ENCODE measurements around the gene IL18BP.

Gene IL18BP

DNA sequence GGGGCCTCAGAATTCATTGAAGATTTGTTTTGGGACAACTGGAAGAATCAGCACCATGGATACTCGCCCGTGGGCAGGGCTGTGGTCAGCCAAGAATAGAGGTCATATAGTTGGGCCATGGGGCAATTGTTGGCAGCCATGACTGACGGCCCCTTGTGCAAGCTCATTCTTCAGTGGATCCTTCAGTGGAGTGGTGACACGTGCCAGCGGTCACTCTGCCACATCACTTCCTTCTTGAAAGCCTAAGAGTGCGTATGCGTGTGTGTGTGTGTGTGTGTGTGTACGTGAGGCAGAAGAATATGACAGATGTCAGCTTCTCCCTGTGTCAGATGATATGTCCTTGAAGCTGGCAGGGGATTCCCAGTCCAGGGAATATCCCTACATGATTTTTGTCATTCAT, 1.8 kb upstream of the IL18BP start:
- no peak for DNase-seq (ENCODE audit: low spot score)

GRCh38 chr11:71997594-71997993, 1.1 kb upstream of the IL18BP start:
- no peak for DNase-seq (ENCODE audit: low spot score)

DNA sequence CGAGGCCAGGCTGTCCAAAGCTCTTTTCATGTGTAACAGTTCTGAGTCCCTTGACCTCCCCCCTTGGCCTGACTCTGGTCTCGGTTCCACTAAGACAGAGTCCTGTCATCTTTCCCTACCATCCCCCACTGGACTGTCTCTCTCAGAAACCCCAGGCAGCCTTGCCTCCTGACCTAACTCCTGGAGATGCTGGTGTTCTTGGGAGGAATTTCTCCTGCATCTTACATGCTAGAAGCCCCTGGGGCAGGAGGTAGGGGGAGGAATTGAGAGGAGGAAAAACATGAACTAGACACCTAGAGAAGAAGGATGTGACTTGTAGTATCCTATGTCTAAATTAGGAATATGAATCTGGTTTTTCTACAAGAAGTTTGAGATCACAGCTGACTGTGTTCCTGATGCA, 648 bp upstream of the IL18BP start:
- no peak for DNase-seq (ENCODE audit: low spot score)

DNA sequence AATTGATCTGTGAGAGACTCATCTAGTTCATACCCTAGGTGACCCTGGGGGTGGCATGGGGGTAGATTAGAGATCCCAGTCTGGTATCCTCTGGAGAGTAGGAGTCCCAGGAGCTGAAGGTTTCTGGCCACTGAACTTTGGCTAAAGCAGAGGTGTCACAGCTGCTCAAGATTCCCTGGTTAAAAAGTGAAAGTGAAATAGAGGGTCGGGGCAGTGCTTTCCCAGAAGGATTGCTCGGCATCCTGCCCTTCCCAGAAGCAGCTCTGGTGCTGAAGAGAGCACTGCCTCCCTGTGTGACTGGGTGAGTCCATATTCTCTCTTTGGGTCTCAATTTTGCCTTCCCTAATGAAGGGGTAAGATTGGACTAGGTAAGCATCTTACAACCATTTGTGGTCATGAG, 653 bp downstream of the IL18BP start:
- no peak for DNase-seq (ENCODE audit: low spot score)

DNA sequence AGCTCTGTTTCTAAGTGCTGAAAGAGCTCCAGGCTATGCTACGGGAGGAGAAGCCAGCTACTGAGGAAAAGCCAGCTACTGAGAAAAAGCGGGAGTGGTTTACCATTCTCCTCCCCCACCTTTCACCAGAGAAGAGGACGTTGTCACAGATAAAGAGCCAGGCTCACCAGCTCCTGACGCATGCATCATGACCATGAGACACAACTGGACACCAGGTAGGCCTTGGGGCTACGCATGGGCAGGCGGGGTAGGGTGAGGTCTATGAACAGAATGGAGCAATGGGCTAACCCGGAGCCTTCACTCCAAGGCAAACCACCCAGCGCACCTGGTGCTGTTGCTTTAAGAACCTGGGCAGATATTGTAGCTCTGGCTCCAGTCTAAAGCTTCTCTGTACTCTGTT, 1.1 kb downstream of the IL18BP start:
- DNase-seq (ENCODE audit: low spot score) = no peak

GRCh38 chr11:72000202-72000867, 1.6 kb downstream of the IL18BP start:
- DNase-seq (ENCODE audit: low spot score) = no peak

GRCh38 chr11:72001285-72001684, 2.6 kb downstream of the IL18BP start:
- DNase-seq (ENCODE audit: low spot score) = no peak

GRCh38 chr11:72001834-72002591, 3.3 kb downstream of the IL18BP start:
- no peak for DNase-seq (ENCODE audit: low spot score)

- no peak for DNase-seq (ENCODE audit: low spot score)
Observed at GRCh38 chr11:72002841-72003775, 4.4 kb downstream of the IL18BP start.

- no peak for DNase-seq (ENCODE audit: low spot score)
Observed at GRCh38 chr11:72003776-72004171, 5.1 kb downstream of the IL18BP start.

GRCh38 chr11:72004515-72005346, 6.0 kb downstream of the IL18BP start:
- DNase-seq (ENCODE audit: low spot score) = no peak

- DNase-seq (ENCODE audit: low spot score) = no peak
Observed at GRCh38 chr11:72005347-72006260, 6.9 kb downstream of the IL18BP start.

DNA sequence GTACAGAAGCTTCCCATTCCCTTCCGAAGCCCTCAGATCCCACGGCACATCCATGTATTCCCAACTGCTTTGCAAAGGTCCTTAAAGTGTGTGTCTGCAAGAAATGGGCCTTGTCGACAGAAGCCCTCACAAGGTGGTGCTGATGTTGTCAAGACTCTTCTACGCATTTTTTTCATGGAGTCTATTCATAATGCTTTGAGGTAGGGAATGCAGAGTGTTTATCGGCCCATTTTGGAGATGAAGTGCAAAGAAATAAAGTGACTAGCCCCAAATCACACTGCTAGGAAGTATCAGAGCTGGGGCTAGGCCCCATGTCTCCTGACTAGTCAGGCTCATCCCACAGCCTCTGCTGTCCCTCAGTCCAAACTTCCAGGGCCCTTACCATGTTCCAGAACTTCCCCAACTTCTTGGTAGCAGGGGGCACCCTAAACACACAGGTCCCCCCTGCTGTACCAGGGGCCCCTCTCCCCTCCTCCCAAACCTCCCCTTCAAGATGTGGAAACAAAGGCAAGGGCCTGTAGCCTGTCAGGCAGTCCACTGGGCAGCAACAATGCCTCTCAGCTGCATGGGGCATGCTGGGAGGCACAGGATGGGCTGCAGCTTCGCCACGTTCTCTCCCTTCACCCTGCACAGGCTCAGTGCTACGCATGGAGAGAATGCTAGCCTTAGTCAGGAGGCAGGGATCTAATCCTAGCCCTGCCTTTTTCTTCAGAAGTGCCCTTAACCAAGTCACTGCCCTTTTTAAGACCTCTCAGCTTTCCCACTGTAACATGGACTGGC, 7.8 kb downstream of the IL18BP start:
- DNase-seq (ENCODE audit: low spot score) = no peak

GRCh38 chr11:72007089-72007476, 8.4 kb downstream of the IL18BP start:
- no peak for DNase-seq (ENCODE audit: low spot score)

DNA sequence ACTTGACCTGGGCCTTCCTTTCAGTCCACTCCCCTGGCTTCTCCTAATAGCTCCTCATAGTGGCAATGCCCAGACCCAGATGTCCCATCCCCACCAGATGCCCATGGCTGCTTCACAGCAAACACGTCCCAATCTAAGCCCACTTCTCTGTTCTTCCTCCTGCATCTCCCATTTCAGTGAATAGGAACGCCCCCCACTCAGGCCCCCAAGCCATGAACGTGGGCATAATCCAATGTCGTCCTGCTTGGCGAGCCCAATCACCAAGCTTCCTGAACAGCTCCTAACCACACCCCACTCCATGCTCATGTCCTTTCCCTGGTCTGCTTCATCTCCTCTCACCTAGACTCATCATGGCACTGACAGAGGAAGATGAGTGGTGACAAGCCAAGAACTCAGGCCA, 8.9 kb downstream of the IL18BP start:
- no peak for DNase-seq (ENCODE audit: low spot score)

GRCh38 chr11:72008728-72009127, 10.0 kb downstream of the IL18BP start:
- DNase-seq (ENCODE audit: low spot score) = no peak

GRCh38 chr11:72009156-72009555, 10.4 kb downstream of the IL18BP start:
- no peak for DNase-seq (ENCODE audit: low spot score)

GRCh38 chr11:72010529-72011233, 12.0 kb downstream of the IL18BP start:
- no peak for DNase-seq (ENCODE audit: low spot score)

GRCh38 chr11:72012091-72012630, 13.5 kb downstream of the IL18BP start:
- no peak for DNase-seq (ENCODE audit: low spot score)

All from kidney capillary endothelial cell (primary cell).